RWPE2 (cell line): ENCODE results near the gene BICRAL.
A peak's percentile ranks its signal among the peaks of the same experiment; 100 is the strongest.
"Not testable (repeated sequence)": the region's sequence is repeated elsewhere in the genome, so short reads cannot be mapped to it uniquely, and the experiment has no call there.

Experiments
- ATAC-seq: fragments of 200-7000 bp; cut with Tn5 transposase; 3 replicates; pipeline ENCODE4 v1.9.1; 2021; ENCODE audit warnings: low read depth
- DNase-seq: peaks from one replicate; pipeline ENCODE4 v3.0.0-alpha.2; 2020; ENCODE audit warnings: low spot score
- H3K27ac ChIP-seq: fragments of 450-650 bp; 2 replicates; pipeline ENCODE4 v1.5.1; 2017; ENCODE audit warnings: mild to moderate bottlenecking; ENCODE audit not compliant: poor library complexity, severe bottlenecking
- H3K27me3 ChIP-seq: fragments of 250-450 bp; sonication (Bioruptor Pico); 2 replicates; pipeline ENCODE4 v1.5.1; 2021; ENCODE audit warnings: mild to moderate bottlenecking, moderate library complexity; ENCODE audit not compliant: insufficient read depth, poor library complexity, severe bottlenecking
- H3K36me3 ChIP-seq: fragments of 250-450 bp; sonication (Bioruptor Pico); 2 replicates; pipeline ENCODE4 v1.5.1; 2020; ENCODE audit warnings: low read depth, mild to moderate bottlenecking, moderate library complexity
- H3K4me1 ChIP-seq: fragments of 250-450 bp; sonication (Bioruptor Pico); 2 replicates; pipeline ENCODE4 v1.5.1; 2021; ENCODE audit warnings: mild to moderate bottlenecking, moderate library complexity; ENCODE audit not compliant: insufficient read depth, poor library complexity, severe bottlenecking
- H3K4me3 ChIP-seq: fragments of 250-450 bp; sonication (Bioruptor Pico); 2 replicates; pipeline ENCODE4 v1.5.1; 2021; ENCODE audit warnings: mild to moderate bottlenecking, moderate library complexity; ENCODE audit not compliant: severe bottlenecking
- H3K9me3 ChIP-seq: fragments of 250-450 bp; sonication (Bioruptor Pico); 2 replicates; pipeline ENCODE4 v1.5.1; 2021; ENCODE audit warnings: mild to moderate bottlenecking, moderate library complexity; ENCODE audit not compliant: severe bottlenecking
- CTCF ChIP-seq: fragments of 450-650 bp; IDR thresholded peaks from one replicate; pipeline ENCODE4 v1.5.1; 2017; ENCODE audit warnings: mild to moderate bottlenecking, moderate library complexity; ENCODE audit not compliant: poor library complexity, severe bottlenecking

Gene BICRAL

GRCh38 chr6:42896178-42896719 is 114.4 kb downstream of the BICRAL start:
- Histone ChIP-seq H3K4me1 (peaks cover under 1% of the 10 kb centered on the region), H3K4me3 (no peak overlapping the region), H3K9me3 (no peaks in the 10 kb centered on the region), H3K27ac (no peak overlapping the region), H3K27me3 (no peaks in the 10 kb centered on the region), H3K36me3 (no peaks in the 10 kb centered on the region)
- no peak for DNase-seq
- no peak for TF ChIP-seq CTCF
- no peak for ATAC-seq

- Histone ChIP-seq H3K36me3 (no peaks in the 10 kb centered on the region), H3K9me3 (no peaks in the 10 kb centered on the region), H3K4me3 (no peak overlapping the region), H3K27me3 (no peaks in the 10 kb centered on the region), H3K4me1 (no peaks in the 10 kb centered on the region), H3K27ac (no peak overlapping the region)
- DNase-seq: no peak
- no peak for ATAC-seq
- TF ChIP-seq CTCF: peak; percentile 88
Measured at GRCh38 chr6:42898891-42899361, 117.1 kb downstream of the BICRAL start.

- DNase-seq (no peak), ATAC-seq (no peak)
- Histone ChIP-seq H3K4me3 (no peak overlapping the region), H3K9me3 (no peaks in the 10 kb centered on the region), H3K36me3 (no peaks in the 10 kb centered on the region), H3K27me3 (no peaks in the 10 kb centered on the region), H3K27ac (no peak overlapping the region), H3K4me1 (no peaks in the 10 kb centered on the region)
- TF ChIP-seq CTCF: no peak
Measured at GRCh38 chr6:42899871-42900270, 118.0 kb downstream of the BICRAL start.

GRCh38 chr6:42901538-42901957 is 119.7 kb downstream of the BICRAL start:
- H3K36me3 ChIP-seq: no peaks in the 10 kb centered on the region
- no peaks in the 10 kb centered on the region for H3K9me3 ChIP-seq
- TF ChIP-seq CTCF: peak; percentile 95
- no peak overlapping the region for H3K27ac ChIP-seq
- DNase-seq: no peak
- ATAC-seq: peak; percentile 93
- H3K27me3 ChIP-seq: no peaks in the 10 kb centered on the region
- H3K4me3 ChIP-seq: no peak overlapping the region
- no peaks in the 10 kb centered on the region for H3K4me1 ChIP-seq

- H3K4me1 ChIP-seq, H3K4me3 ChIP-seq, DNase-seq, H3K36me3 ChIP-seq, H3K9me3 ChIP-seq, H3K27ac ChIP-seq, H3K27me3 ChIP-seq: not testable (repeated sequence)
- 0 out of 3 replicates have a peak, but pooled peaks have one; percentile 39 for ATAC-seq
Measured at GRCh38 chr6:42902429-42903263, 120.8 kb downstream of the BICRAL start.
